ENCODE data around the gene KDSR. TPM values are rescaled to one million over a fixed set of nuclear protein-coding genes. Genes with fewer than 3 reads are reported as not detected.

The KDSR gene
- total and polyA plus RNA-seq, 7 donors = 7.6 to 50.5 (median 33.2) TPM

- Histone ChIP-seq H3K36me3 (no peaks in the 10 kb centered on the region), H3K27me3 (no peaks in the 10 kb centered on the region), H3K4me1 (peaks cover 0 to 53% (median 23%) of the 10 kb centered on the region in 4 donors), H3K27ac (peak overlapping the region; percentile 41 to 89 (median 45)), H3K4me3 (peak overlapping the region in 2 of 4 donors; percentile 1 to 3), H3K9me3 (no peaks in the 10 kb centered on the region)
- no peak for DNase-seq
- intact Hi-C loops (cut with DNase I) = loop anchor here (5.0 kb wide), 2 partner anchors 78 to 138 kb away; no protein-coding TSS in a partner anchor
- no peak for TF ChIP-seq POLR2A (IDR thresholded peaks at IDR 0.05)
- TF ChIP-seq POLR2AphosphoS5 (IDR thresholded peaks at IDR 0.05) = no peak
- no peak for TF ChIP-seq EP300 (IDR thresholded peaks at IDR 0.05)
- TF ChIP-seq CTCF (IDR thresholded peaks at IDR 0.05) = no peak
- WGBS, 2 donors = 55 to 61% methylated on average over 3 of the region's 3 CpGs
These were observed 51.8 kb downstream of the KDSR start for GRCh38 chr18:63315131-63315662.

DNA sequence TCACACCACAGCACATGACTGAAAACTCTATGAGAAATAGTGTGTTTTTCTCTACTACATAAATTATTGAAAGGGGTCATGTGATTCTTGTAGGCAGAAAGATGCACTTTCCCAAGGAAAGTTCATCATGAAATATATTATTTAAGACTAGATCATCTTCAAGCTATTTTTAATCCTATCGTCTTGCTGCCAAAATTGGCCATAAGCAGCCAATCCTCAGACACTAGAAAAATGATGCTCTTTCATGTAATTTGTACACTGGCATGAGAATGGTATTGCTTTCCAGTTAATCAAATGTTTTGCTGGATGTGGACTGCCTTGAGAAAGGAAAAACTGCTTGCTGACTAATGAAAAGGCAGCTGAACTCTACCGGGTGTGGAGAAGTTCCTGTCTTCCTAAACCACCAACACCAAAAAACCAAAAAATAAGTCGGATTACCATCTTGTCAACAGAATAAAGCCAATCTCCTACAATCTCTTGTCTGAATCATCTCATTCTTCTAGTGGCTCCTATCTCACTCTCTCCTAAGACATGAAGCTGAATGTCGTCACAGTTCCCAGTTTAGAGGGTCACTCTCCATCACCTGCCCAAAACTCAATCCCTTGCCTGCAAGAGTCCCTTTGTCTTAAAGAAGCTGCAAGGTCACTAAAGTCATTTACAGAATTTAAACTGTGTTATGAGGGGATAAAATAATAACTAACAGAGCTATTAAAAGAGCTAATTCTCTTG, 52.8 kb downstream of the KDSR start:
- TF ChIP-seq CTCF (IDR thresholded peaks at IDR 0.05) (no peak), POLR2A (IDR thresholded peaks at IDR 0.05) (no peak), EP300 (IDR thresholded peaks at IDR 0.05) (no peak), POLR2AphosphoS5 (IDR thresholded peaks at IDR 0.05) (no peak)
- Histone ChIP-seq H3K36me3 (no peaks in the 10 kb centered on the region), H3K27me3 (no peaks in the 10 kb centered on the region), H3K9me3 (no peaks in the 10 kb centered on the region), H3K4me1 (peaks cover 0 to 53% (median 23%) of the 10 kb centered on the region in 4 donors), H3K27ac (peak overlapping the region; percentile 11 to 89 (median 45)), H3K4me3 (no peak overlapping the region)
- intact Hi-C loops (cut with DNase I) = no loop called here
- 59 to 69% methylated on average over 4 of the region's 4 CpGs for whole genome bisulfite sequencing, 2 donors
- DNase-seq = no peak

DNA sequence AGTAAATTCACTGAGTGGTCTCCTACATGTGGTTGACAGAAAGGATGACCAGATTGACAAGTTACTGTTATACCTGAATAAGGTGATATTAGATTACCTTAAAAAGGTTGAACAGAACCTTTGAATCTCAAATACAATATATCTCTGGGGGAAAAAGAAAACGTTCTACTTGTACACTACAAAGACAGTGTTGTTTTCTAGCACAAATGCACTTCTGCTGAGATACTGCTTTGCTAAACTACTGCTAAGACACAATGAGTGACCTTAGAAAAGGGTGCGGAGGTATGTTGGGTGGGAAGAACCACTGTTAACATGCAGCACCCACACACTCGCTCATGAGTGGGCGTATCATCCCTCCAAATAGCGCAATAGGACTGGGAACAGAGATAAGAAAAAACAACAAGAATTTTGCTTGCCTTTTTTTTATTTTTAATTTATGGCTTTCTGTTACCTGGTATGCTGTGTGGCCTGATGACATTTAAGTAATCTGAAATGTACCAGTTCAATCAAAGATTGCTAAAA, 53.5 kb downstream of the KDSR start:
- Histone ChIP-seq H3K27me3 (no peaks in the 10 kb centered on the region), H3K36me3 (no peaks in the 10 kb centered on the region), H3K4me3 (no peak overlapping the region), H3K9me3 (no peaks in the 10 kb centered on the region), H3K4me1 (peaks cover 0 to 50% (median 22%) of the 10 kb centered on the region in 4 donors), H3K27ac (peak overlapping the region in 2 of 4 donors; percentile 3 to 89)
- intact Hi-C loops (cut with DNase I) = no loop called here
- WGBS, 2 donors = 43 to 63% methylated on average over 5 of the region's 5 CpGs
- no peak for TF ChIP-seq CTCF (IDR thresholded peaks at IDR 0.05)
- no peak for TF ChIP-seq POLR2AphosphoS5 (IDR thresholded peaks at IDR 0.05)
- no peak for TF ChIP-seq EP300 (IDR thresholded peaks at IDR 0.05)
- TF ChIP-seq POLR2A (IDR thresholded peaks at IDR 0.05) = no peak
- no peak for DNase-seq

DNA sequence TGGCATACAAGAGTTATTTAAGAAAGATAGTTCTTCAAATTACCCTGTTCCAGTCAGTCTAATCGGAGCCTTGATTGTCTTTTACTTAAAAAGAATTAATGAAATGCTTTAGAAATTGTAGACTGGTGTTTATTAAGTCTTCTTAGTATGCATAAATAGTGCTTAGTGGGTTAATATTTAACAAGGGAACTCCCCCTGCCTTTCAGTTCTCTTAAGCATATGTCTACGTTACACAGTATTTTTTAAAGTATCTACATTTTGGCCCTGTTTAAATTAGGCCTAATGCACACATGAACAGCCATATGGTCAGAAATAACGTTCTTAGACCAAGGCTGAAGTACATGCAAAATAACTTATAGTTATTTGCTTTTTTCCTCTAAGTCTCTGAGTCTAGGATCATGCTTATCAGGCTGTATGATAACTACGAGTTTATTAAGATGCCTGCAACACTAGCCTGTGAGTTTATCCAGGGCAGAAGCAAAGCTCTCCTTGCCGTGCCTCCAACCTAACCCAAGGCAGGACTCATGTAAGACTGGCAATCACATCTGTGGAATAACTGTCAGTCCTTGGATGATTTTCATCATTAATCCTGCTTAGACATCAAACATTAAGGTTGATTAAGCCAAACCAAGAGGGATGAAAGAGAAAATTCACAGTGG, 54.1 kb downstream of the KDSR start:
- intact Hi-C loops (cut with DNase I) = no loop called here
- TF ChIP-seq EP300 (IDR thresholded peaks at IDR 0.05) (no peak), CTCF (IDR thresholded peaks at IDR 0.05) (no peak), POLR2A (IDR thresholded peaks at IDR 0.05) (no peak), POLR2AphosphoS5 (IDR thresholded peaks at IDR 0.05) (no peak)
- no peaks in the 10 kb centered on the region for H3K9me3 ChIP-seq
- peaks cover 0 to 50% (median 20%) of the 10 kb centered on the region in 4 donors for H3K4me1 ChIP-seq
- H3K27me3 ChIP-seq = no peaks in the 10 kb centered on the region
- DNase-seq = no peak
- peak overlapping the region in 3 of 4 donors; percentile 3 to 89 (median 16) for H3K27ac ChIP-seq
- 46 to 57% methylated on average over 5 of the region's 5 CpGs for WGBS, 2 donors
- no peaks in the 10 kb centered on the region for H3K36me3 ChIP-seq
- H3K4me3 ChIP-seq = no peak overlapping the region

All from sigmoid colon (tissue), 7 donors.